T-helper 1 cell treated with Interleukin-12 subunit alpha and Interleukin-12 subunit beta and Interleukin-4 antibody, amounts not matched to agents 30 μg/mL and 1 μg/mL, for 36 hours (primary cell): ENCODE results near the gene HAGHL.
A peak's percentile ranks its signal among the peaks of the same experiment; 100 is the strongest.

ENCODE experiments used
- H3K27ac Mint-ChIP-seq: one replicate; pipeline ENCODE4 v1.8.0; 2021; ENCODE audit warnings: mild to moderate bottlenecking, mixed read lengths
- H3K27me3 Mint-ChIP-seq: one replicate; pipeline ENCODE4 v1.8.0; 2021; ENCODE audit warnings: low read depth, mixed read lengths
- H3K36me3 Mint-ChIP-seq: one replicate; pipeline ENCODE4 v1.8.0; 2021; ENCODE audit warnings: low read depth, mixed read lengths
- H3K4me1 Mint-ChIP-seq: one replicate; pipeline ENCODE4 v1.8.0; 2021; ENCODE audit warnings: low read depth, mixed read lengths
- H3K4me3 Mint-ChIP-seq: one replicate; pipeline ENCODE4 v1.8.0; 2021; ENCODE audit warnings: mild to moderate bottlenecking, moderate library complexity, mixed read lengths
- H3K9me3 Mint-ChIP-seq: one replicate; pipeline ENCODE4 v1.8.0; 2021; ENCODE audit warnings: mixed read lengths

HAGHL gene

DNA sequence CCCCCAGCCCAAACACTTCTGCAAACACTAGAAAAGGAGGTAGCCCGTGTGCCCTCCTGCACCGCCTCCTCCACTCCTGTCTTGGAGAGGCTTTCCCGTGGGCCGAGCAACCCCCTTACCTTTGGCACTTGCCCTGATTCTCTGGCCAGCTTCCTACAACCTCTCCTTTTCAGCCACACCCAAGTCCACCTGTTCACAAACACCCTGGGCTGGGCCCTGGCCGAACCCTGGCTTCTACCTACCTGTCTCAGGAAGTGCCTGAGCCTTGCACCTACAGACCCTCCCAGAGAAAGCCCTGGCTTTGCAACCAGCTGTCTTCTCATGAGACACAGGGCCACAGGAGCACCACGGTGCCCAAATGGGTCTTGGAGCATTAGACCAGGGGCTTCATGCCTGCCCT lies 8.0 kb upstream of the HAGHL start:
- H3K36me3 Mint-ChIP-seq = no peaks in the 10 kb centered on the region
- H3K27me3 Mint-ChIP-seq = peaks cover 24% of the 10 kb centered on the region
- H3K4me3 Mint-ChIP-seq = no peak overlapping the region
- H3K4me1 Mint-ChIP-seq = peaks cover 6% of the 10 kb centered on the region
- H3K27ac Mint-ChIP-seq = no peak overlapping the region
- no peaks in the 10 kb centered on the region for H3K9me3 Mint-ChIP-seq

- peaks cover 21% of the 10 kb centered on the region for H3K27me3 Mint-ChIP-seq
- peaks cover 6% of the 10 kb centered on the region for H3K4me1 Mint-ChIP-seq
- peak overlapping the region; percentile 71 for H3K4me3 Mint-ChIP-seq
- H3K27ac Mint-ChIP-seq = no peak overlapping the region
- H3K9me3 Mint-ChIP-seq = no peaks in the 10 kb centered on the region
- H3K36me3 Mint-ChIP-seq = no peaks in the 10 kb centered on the region
Measured at GRCh38 chr16:719815-720446, 7.0 kb upstream of the HAGHL start.

DNA sequence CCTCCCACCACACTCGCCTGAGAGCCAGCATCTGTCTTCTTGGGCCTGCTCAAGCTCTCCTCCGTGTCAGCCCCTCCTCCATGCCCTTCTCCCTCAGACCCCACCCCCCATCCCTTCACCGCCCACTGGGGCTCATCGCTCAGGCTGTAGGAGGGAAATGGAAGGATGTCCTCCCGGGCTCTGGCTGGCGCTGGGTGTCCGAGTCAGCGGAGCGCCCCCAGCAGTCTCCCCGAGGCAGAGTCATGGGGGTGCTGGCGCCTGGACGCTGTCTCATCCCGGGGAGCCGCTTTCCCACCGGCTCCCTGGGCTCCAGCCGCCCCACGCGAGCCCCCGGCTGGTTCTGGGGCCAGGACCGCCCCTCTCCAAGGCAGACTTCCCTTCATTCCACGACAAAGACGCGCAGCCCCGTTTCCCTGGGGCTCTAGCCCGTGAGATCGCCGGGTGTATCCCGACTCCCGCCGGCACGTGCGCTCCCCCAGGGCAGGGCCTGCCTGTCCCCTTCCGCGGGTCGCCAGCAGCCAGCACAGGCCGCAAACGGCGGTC lies 6.4 kb upstream of the HAGHL start:
- Mint-ChIP-seq H3K36me3 (no peaks in the 10 kb centered on the region), H3K27ac (no peak overlapping the region), H3K4me1 (peaks cover 6% of the 10 kb centered on the region), H3K4me3 (peak overlapping the region; percentile 71), H3K27me3 (peaks cover 21% of the 10 kb centered on the region), H3K9me3 (no peaks in the 10 kb centered on the region)

DNA sequence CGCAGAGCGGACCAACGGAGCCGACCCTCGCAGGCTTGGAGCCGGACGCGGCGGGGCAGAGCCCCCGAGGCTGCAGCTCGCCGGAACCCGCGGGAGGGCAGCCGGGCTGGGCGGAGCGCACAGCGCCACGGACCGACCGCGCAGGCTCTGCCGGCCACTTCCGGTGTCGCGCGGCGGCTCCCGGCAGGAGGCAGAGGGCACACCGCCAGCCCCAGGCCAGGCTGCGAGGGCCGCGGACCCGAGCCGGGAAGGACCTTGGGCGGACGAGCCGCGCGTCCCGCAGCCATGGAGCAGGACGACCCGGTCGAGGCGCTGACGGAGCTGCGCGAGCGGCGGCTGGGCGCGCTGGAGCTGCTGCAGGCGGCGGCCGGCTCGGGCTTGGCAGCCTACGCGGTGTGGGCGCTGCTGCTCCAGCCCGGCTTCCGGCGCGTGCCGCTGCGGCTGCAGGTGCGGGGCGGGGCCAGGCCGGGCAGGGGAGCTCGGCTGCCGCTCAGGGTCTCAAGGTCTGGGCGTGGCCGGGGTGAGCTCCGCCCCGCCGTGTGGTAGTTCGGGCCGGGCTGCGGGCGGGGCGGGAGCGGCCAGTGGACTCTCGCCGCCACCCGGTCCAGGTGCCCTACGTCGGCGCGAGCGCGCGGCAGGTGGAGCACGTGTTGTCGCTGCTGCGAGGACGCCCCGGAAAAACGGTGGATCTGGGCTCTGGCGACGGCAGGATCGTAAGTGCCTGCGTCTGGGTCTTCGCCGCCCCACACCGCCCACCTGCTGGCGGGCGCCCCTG lies 5.7 kb upstream of the HAGHL start, which contains the start of gene ANTKMT:
TSS of gene ANTKMT (plus strand) at position 157 of the 775 bp plus-strand sequence. CDS start at position 286, 129 bp downstream.
- H3K4me1 Mint-ChIP-seq = peaks cover 6% of the 10 kb centered on the region
- H3K27me3 Mint-ChIP-seq = peaks cover 20% of the 10 kb centered on the region
- no peak within 1 kb of the TSS for H3K27ac Mint-ChIP-seq
- H3K4me3 Mint-ChIP-seq = peak within 1 kb of the TSS; percentile 71
- no peaks in the 10 kb centered on the region for H3K36me3 Mint-ChIP-seq
- H3K9me3 Mint-ChIP-seq = no peaks in the 10 kb centered on the region

DNA sequence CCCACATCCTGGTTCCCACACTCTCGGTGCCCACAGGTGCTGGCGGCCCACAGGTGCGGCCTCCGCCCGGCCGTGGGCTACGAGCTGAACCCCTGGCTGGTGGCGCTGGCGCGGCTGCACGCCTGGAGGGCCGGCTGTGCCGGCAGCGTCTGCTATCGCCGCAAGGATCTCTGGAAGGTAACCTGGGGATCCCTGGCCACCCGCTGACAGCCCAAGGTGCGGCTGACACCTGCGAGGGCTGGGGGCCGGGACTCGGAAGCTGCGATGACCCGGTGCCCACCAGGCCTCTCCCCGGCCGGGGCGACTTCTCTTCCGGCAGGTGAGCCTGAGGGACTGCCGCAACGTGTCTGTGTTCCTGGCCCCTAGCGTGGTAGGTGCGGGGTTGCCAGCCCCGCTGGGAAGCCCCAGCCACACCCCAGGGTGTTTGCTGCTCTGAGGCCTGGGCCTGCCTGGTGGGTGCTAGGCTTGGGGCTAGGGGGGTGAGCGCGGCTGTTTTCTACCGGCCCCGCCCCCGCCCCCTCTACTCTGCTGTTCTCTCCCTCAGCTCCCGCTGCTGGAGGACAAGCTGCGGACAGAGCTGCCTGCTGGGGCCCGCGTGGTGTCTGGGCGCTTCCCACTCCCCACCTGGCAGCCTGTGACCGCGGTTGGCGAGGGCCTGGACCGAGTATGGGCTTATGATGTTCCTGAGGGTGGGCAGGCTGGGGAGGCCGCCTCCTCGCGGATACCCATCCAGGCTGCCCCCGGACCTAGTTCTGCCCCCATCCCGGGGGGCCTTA lies 5.0 kb upstream of the HAGHL start:
- Mint-ChIP-seq H3K27ac (no peak overlapping the region), H3K9me3 (no peaks in the 10 kb centered on the region), H3K4me3 (peak overlapping the region; percentile 25), H3K36me3 (no peaks in the 10 kb centered on the region), H3K4me1 (peaks cover 6% of the 10 kb centered on the region), H3K27me3 (peaks cover 16% of the 10 kb centered on the region)

GRCh38 chr16:722835-723633 lies 3.9 kb upstream of the HAGHL start:
- no peaks in the 10 kb centered on the region for H3K36me3 Mint-ChIP-seq
- no peaks in the 10 kb centered on the region for H3K9me3 Mint-ChIP-seq
- H3K4me3 Mint-ChIP-seq = no peak overlapping the region
- peaks cover 6% of the 10 kb centered on the region for H3K4me1 Mint-ChIP-seq
- peaks cover 16% of the 10 kb centered on the region for H3K27me3 Mint-ChIP-seq
- H3K27ac Mint-ChIP-seq = no peak overlapping the region

GRCh38 chr16:723695-724094 lies 3.2 kb upstream of the HAGHL start:
- Mint-ChIP-seq H3K4me1 (peaks cover 6% of the 10 kb centered on the region), H3K27me3 (peaks cover 14% of the 10 kb centered on the region), H3K9me3 (no peaks in the 10 kb centered on the region), H3K36me3 (no peaks in the 10 kb centered on the region), H3K27ac (no peak overlapping the region), H3K4me3 (no peak overlapping the region)

- Mint-ChIP-seq H3K36me3 (no peaks in the 10 kb centered on the region), H3K27me3 (peaks cover 7% of the 10 kb centered on the region), H3K4me1 (peaks cover 6% of the 10 kb centered on the region), H3K4me3 (no peak overlapping the region), H3K27ac (no peak overlapping the region), H3K9me3 (no peaks in the 10 kb centered on the region)
Measured at GRCh38 chr16:724188-725040, 2.5 kb upstream of the HAGHL start.

- H3K9me3 Mint-ChIP-seq = no peaks in the 10 kb centered on the region
- no peak overlapping the region for H3K27ac Mint-ChIP-seq
- peaks cover 4% of the 10 kb centered on the region for H3K27me3 Mint-ChIP-seq
- H3K4me1 Mint-ChIP-seq = peaks cover 6% of the 10 kb centered on the region
- H3K4me3 Mint-ChIP-seq = no peak overlapping the region
- H3K36me3 Mint-ChIP-seq = no peaks in the 10 kb centered on the region
Measured at GRCh38 chr16:725041-725376, 1.9 kb upstream of the HAGHL start.

DNA sequence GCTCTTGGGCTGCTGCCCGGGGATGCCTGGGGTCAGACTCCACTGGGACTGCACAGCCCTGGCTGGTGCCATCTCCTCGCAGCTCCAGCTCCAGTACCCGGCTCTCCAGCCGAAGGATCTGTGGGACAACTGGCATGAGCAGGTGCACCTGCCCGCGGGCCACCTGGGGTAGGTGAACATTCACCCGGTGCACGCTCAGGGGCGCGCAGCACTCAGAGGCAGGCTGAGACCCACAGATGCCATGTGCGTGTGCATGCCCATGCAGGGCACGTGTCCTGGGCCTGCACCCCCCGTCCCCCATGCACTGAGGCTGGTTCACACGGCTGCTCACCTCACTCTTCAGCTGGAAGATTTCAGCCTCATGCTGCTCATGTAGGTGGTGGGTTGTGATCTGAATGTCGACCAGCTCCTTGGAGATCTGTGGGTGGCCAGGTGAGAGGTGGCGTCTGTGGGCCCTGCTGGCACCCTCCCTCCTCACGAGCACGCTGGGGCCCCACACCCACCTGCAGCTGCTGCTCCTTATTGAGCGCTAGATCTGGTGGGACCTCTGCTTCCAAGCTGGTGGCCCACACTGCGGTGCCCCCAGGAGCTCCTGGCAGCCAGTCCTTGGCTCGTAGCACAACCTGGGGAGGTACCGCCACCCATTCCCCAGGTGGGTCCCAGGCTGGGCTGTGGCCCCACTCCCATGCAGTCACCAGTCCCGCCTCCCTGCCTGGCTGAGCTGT lies 1.3 kb upstream of the HAGHL start:
- Mint-ChIP-seq H3K9me3 (no peaks in the 10 kb centered on the region), H3K4me3 (no peak overlapping the region), H3K36me3 (no peaks in the 10 kb centered on the region), H3K27me3 (peaks cover 4% of the 10 kb centered on the region), H3K4me1 (peaks cover 1% of the 10 kb centered on the region), H3K27ac (no peak overlapping the region)

- Mint-ChIP-seq H3K9me3 (no peaks in the 10 kb centered on the region), H3K4me3 (no peak overlapping the region), H3K4me1 (peaks cover 1% of the 10 kb centered on the region), H3K27ac (no peak overlapping the region), H3K27me3 (peaks cover 4% of the 10 kb centered on the region), H3K36me3 (no peaks in the 10 kb centered on the region)
Measured at GRCh38 chr16:726188-726437, 793 bp upstream of the HAGHL start.

DNA sequence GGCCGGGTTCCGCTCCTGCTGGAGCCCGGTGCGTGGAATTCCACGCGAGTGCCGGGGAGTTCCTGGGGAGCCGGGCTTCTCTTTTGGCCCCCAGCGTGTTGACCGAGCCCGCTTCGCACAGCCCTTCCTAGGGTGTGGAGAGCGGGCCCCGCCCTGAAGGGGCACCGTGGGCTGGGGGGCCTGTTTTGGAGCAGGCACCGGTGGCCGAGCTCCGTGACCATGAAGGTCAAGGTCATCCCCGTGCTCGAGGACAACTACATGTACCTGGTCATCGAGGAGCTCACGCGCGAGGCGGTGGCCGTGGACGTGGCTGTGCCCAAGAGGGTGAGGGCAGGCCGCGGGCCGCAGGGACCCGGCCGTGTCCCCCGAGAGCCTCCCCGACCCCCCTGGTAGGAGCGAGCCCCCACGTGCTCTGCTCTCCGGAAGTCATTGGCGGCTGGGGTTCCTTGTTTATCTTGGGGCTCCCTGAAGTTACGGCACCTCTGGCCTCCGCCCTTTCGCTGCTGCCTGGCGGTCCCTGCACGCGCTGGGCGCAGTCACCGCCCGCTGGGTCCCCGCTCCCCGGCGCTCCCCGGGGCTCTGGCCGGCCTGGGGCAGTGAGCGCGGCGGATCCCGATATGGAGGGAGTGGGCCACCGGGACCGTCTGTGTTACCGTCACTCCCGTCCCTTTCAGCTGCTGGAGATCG lies 528 bp downstream of the HAGHL start:
- H3K27me3 Mint-ChIP-seq = peaks cover 4% of the 10 kb centered on the region
- peak overlapping the region; percentile 14 for H3K4me3 Mint-ChIP-seq
- no peak overlapping the region for H3K27ac Mint-ChIP-seq
- H3K36me3 Mint-ChIP-seq = no peaks in the 10 kb centered on the region
- no peaks in the 10 kb centered on the region for H3K9me3 Mint-ChIP-seq
- no peaks in the 10 kb centered on the region for H3K4me1 Mint-ChIP-seq
